GM23338 (cell line): ENCODE data around the gene RHOV. TPM values are rescaled to one million over a fixed set of nuclear protein-coding genes. Genes with fewer than 3 reads are reported as not detected.
A peak's percentile ranks its signal among the peaks of the same experiment; 100 is the strongest.

Experiments
- ATAC-seq: fragments of 200-7000 bp; cut with Tn5 transposase; 3 replicates; pipeline ENCODE4 v1.9.1; 2020
- DNase-seq: peaks from one replicate; pipeline ENCODE4 v3.0.0-alpha.2; 2015; ENCODE audit warnings: low spot score
- H2AFZ ChIP-seq: fragments of 200-600 bp; sonication (generic); 2 replicates; pipeline ENCODE4 v1.8.0; 2016; ENCODE audit warnings: antibody characterized with exemption, mild to moderate bottlenecking, moderate library complexity
- H3F3A ChIP-seq: fragments of 200-600 bp; sonication (generic); replicated peaks from 2 replicates; pipeline ENCODE4 v1.8.0; 2017; ENCODE audit warnings: antibody characterized with exemption, mixed run types, low read depth
- H3K27ac ChIP-seq: fragments of 200-600 bp; sonication (generic); 2 replicates; pipeline ENCODE4 v1.6.1; 2016; ENCODE audit warnings: low read depth
- H3K27me3 ChIP-seq: fragments of 200-600 bp; sonication (generic); 2 replicates; pipeline ENCODE4 v1.8.0; 2016; ENCODE audit warnings: mild to moderate bottlenecking, mixed run types, moderate library complexity; ENCODE audit not compliant: insufficient read depth
- H3K36me3 ChIP-seq: fragments of 200-600 bp; sonication (generic); 2 replicates; pipeline ENCODE4 v1.8.0; 2016; ENCODE audit warnings: mild to moderate bottlenecking; ENCODE audit not compliant: insufficient read depth
- H3K4me1 ChIP-seq: fragments of 200-600 bp; sonication (generic); 2 replicates; pipeline ENCODE4 v1.8.0; 2016; ENCODE audit warnings: mild to moderate bottlenecking, moderate library complexity; ENCODE audit not compliant: insufficient read depth
- H3K4me2 ChIP-seq: fragments of 200-600 bp; sonication (generic); 2 replicates; pipeline ENCODE4 v1.7.1; 2017; ENCODE audit warnings: mixed run types
- H3K4me3 ChIP-seq: fragments of 200-600 bp; sonication (generic); 2 replicates; pipeline ENCODE4 v1.6.1; 2016; ENCODE audit warnings: mixed run types
- H3K79me2 ChIP-seq: fragments of 200-600 bp; sonication (generic); replicated peaks from 2 replicates; pipeline ENCODE4 v1.8.0; 2017; ENCODE audit warnings: mild to moderate bottlenecking; ENCODE audit not compliant: insufficient read depth
- H3K9me2 ChIP-seq: fragments of 200-600 bp; sonication (generic); 2 replicates; pipeline ENCODE4 v1.8.0; 2017; ENCODE audit not compliant: insufficient read depth
- H4K20me1 ChIP-seq: fragments of 200-600 bp; sonication (generic); replicated peaks from 2 replicates; pipeline ENCODE4 v1.8.0; 2017; ENCODE audit warnings: mild to moderate bottlenecking; ENCODE audit not compliant: insufficient read depth
- H3K27ac Mint-ChIP-seq: 2 replicates; pipeline ENCODE4 v1.8.0; 2020; ENCODE audit warnings: inconsistent platforms, mild to moderate bottlenecking, moderate library complexity, mixed read lengths
- H3K27me3 Mint-ChIP-seq: 3 replicates; pipeline ENCODE4 v1.8.0; 2022; ENCODE audit warnings: low read depth, mild to moderate bottlenecking, moderate library complexity, mixed read lengths, inconsistent platforms; ENCODE audit not compliant: insufficient read depth, poor library complexity
- H3K36me3 Mint-ChIP-seq: 3 replicates; pipeline ENCODE4 v1.8.0; 2021; ENCODE audit warnings: low read depth, mild to moderate bottlenecking, inconsistent platforms, moderate library complexity, mixed read lengths
- H3K4me1 Mint-ChIP-seq: 3 replicates; pipeline ENCODE4 v1.8.0; 2020; ENCODE audit warnings: mild to moderate bottlenecking, inconsistent platforms, mixed read lengths
- H3K4me3 Mint-ChIP-seq: 3 replicates; pipeline ENCODE4 v1.8.0; 2021; ENCODE audit warnings: moderate library complexity, mild to moderate bottlenecking, inconsistent platforms, mixed read lengths
- H3K9me3 Mint-ChIP-seq: 3 replicates; pipeline ENCODE4 v1.8.0; 2020; ENCODE audit warnings: moderate library complexity, mild to moderate bottlenecking, inconsistent platforms, mixed read lengths
- CTCF ChIP-seq, 2 experiments: fragments of 200-600 bp in 1 of 2; sonication (generic) in 1 of 2; conservative IDR thresholded peaks; 2 replicates each; pipeline versions ENCODE4 v1.5.1 to v1.6.1; 2016 to 2017; ENCODE audit warnings: antibody characterized with exemption in 2 of 2, low read depth in 2 of 2, mild to moderate bottlenecking in 2 of 2, moderate library complexity in 1 of 2
- EZH2 ChIP-seq: fragments of 200-600 bp; sonication (generic); IDR thresholded peaks from one replicate; pipeline ENCODE4 v1.8.0; 2017; ENCODE audit warnings: antibody characterized with exemption, mild to moderate bottlenecking, low read depth; ENCODE audit not compliant: unreplicated experiment
- REST ChIP-seq: IDR thresholded peaks from one replicate; pipeline ENCODE4 v1.6.1; 2018; ENCODE audit warnings: antibody characterized with exemption; ENCODE audit not compliant: unreplicated experiment
- ZNF114 ChIP-seq: fragments of 250-450 bp; sonication (Bioruptor Pico); IDR thresholded peaks from 2 replicates; pipeline ENCODE4 v1.5.0; 2020; ENCODE audit warnings: mild to moderate bottlenecking, moderate library complexity
- ZNF331 ChIP-seq: fragments of 250-450 bp; sonication (Bioruptor Pico); IDR thresholded peaks from 2 replicates; pipeline ENCODE4 v1.5.0; 2020; ENCODE audit warnings: low read depth, mild to moderate bottlenecking, moderate library complexity
- polyA plus RNA-seq: library from polyadenylated mRNA; unstranded; fragments of >200 nt; fragmentation: Nextera tagmentation; extraction: Ambion mirVana; gene quantifications from 2 replicates; pipeline ENCODE4 v1.2.1, GENCODE V29; 2016
- total RNA-seq: library from RNA; depleted of rRNA; stranded (reverse); fragments of >200 nt; shearing (Covaris generic); gene quantifications from 2 replicates; pipeline ENCODE4 v1.2.3, GENCODE V29; 2014

Gene RHOV
- total and polyA plus RNA-seq, 2 experiments from 2014 or later = 4.4 to 4.7 TPM

GRCh38 chr15:40908095-40908494, 34.1 kb upstream of the RHOV start:
- H3K4me2 ChIP-seq = no peak overlapping the region

GRCh38 chr15:40906991-40907802, 33.2 kb upstream of the RHOV start:
- peak overlapping the region; percentile 95 for H3K4me2 ChIP-seq

More at GRCh38 chr15:40908095-40908494, 34.1 kb upstream of the RHOV start:
- Histone ChIP-seq H3K27me3 (no peaks in the 10 kb centered on the region), H2AFZ (no peak overlapping the region), H4K20me1 (peaks cover 7% of the 10 kb centered on the region), H3K79me2 (no peaks in the 10 kb centered on the region), H3F3A (peaks cover 18% of the 10 kb centered on the region; the same call in 1 of the 2 replicates), H3K36me3 (no peaks in the 10 kb centered on the region), H3K27ac (no peak overlapping the region), H3K4me1 (peaks cover 27% of the 10 kb centered on the region), H3K4me3 (no peak overlapping the region), H3K9me2 (no peaks in the 10 kb centered on the region)
- Mint-ChIP-seq H3K27ac (no peak overlapping the region), H3K4me3 (no peak overlapping the region; the same call in 2 of the 3 replicates), H3K27me3 (peaks cover 22% of the 10 kb centered on the region), H3K36me3 (peaks cover 23% of the 10 kb centered on the region), H3K4me1 (peaks cover 39% of the 10 kb centered on the region), H3K9me3 (no peaks in the 10 kb centered on the region)
- DNase-seq (no peak), ATAC-seq (no peak)
- no peak for TF ChIP-seq ZNF114 (CRISPR knock-in tag)
- no peak for TF ChIP-seq ZNF331 (CRISPR knock-in tag)

More at GRCh38 chr15:40906991-40907802, 33.2 kb upstream of the RHOV start:
- Histone ChIP-seq H3K4me1 (peaks cover 27% of the 10 kb centered on the region), H2AFZ (peak overlapping the region; percentile 72; the same call in 1 of the 2 replicates), H3F3A (peaks cover 18% of the 10 kb centered on the region; the same call in 1 of the 2 replicates), H3K4me3 (peak overlapping the region; percentile 71), H3K36me3 (no peaks in the 10 kb centered on the region), H3K79me2 (no peaks in the 10 kb centered on the region), H3K9me2 (no peaks in the 10 kb centered on the region), H3K27me3 (no peaks in the 10 kb centered on the region), H3K27ac (no peak overlapping the region), H4K20me1 (peaks cover 7% of the 10 kb centered on the region)
- no peak for DNase-seq
- TF ChIP-seq EZH2 = no peak
- no peak for TF ChIP-seq CTCF (conservative IDR thresholded peaks at IDR 0.05; ENCODE audit: low read depth in 2 of 2)
- TF ChIP-seq REST = no peak
- TF ChIP-seq ZNF114 (CRISPR knock-in tag) = no peak
- Mint-ChIP-seq H3K27ac (no peak overlapping the region), H3K4me3 (peak overlapping the region; percentile 64; the same call in 2 of the 3 replicates), H3K9me3 (no peaks in the 10 kb centered on the region), H3K4me1 (peaks cover 39% of the 10 kb centered on the region), H3K36me3 (peaks cover 29% of the 10 kb centered on the region), H3K27me3 (peaks cover 22% of the 10 kb centered on the region)
- ATAC-seq = peak; percentile 3
